RKO (cell line): Measurements from ENCODE around the gene STK24.
A peak's percentile ranks its signal among the peaks of the same experiment; 100 is the strongest.

ENCODE experiments used
- DNase-seq: peaks from one replicate; pipeline ENCODE4 v3.0.0-alpha.2; 2016; ENCODE audit warnings: low spot score

STK24 gene

GRCh38 chr13:98556968-98557631, 19.8 kb downstream of the STK24 start:
- no peak for DNase-seq

GRCh38 chr13:98556142-98556816, 20.6 kb downstream of the STK24 start:
- no peak for DNase-seq

- DNase-seq, result peak; percentile 15
These were observed 27.1 kb downstream of the STK24 start for GRCh38 chr13:98549728-98550317.

- DNase-seq, result no peak
These were observed 27.7 kb downstream of the STK24 start for GRCh38 chr13:98549006-98549727.

GRCh38 chr13:98548230-98548629, 28.7 kb downstream of the STK24 start:
- DNase-seq, result no peak

- no peak for DNase-seq
These were observed 29.5 kb downstream of the STK24 start for GRCh38 chr13:98547455-98547854.

- DNase-seq, result no peak
These were observed 30.5 kb downstream of the STK24 start for GRCh38 chr13:98546402-98546801.

- no peak for DNase-seq
These were observed 32.7 kb downstream of the STK24 start for GRCh38 chr13:98544104-98544710.

- DNase-seq, result no peak
These were observed 33.4 kb downstream of the STK24 start for GRCh38 chr13:98543378-98544103.

- no peak for DNase-seq
These were observed 34.1 kb downstream of the STK24 start for GRCh38 chr13:98542568-98543377.

- DNase-seq, result no peak
These were observed 35.2 kb downstream of the STK24 start for GRCh38 chr13:98541701-98542203.

- DNase-seq, result no peak
These were observed 35.7 kb downstream of the STK24 start for GRCh38 chr13:98541191-98541590.

GRCh38 chr13:98540476-98540875, 36.4 kb downstream of the STK24 start:
- no peak for DNase-seq

- DNase-seq, result no peak
These were observed 37.2 kb downstream of the STK24 start for GRCh38 chr13:98539666-98540065.

- DNase-seq, result no peak
These were observed 38.0 kb downstream of the STK24 start for GRCh38 chr13:98538876-98539275.

- no peak for DNase-seq
These were observed 39.2 kb downstream of the STK24 start for GRCh38 chr13:98537740-98538139.

GRCh38 chr13:98537306-98537705, 39.6 kb downstream of the STK24 start:
- DNase-seq, result no peak

- DNase-seq, result no peak
These were observed 40.2 kb downstream of the STK24 start for GRCh38 chr13:98536729-98537128.

GRCh38 chr13:98535501-98536354, 41.2 kb downstream of the STK24 start:
- DNase-seq, result no peak

- no peak for DNase-seq
These were observed 42.1 kb downstream of the STK24 start for GRCh38 chr13:98534821-98535220.
